ENCODE measurements around the gene TMEM121. TPM values are rescaled to one million over a fixed set of nuclear protein-coding genes. Genes with fewer than 3 reads are reported as not detected.

Gene TMEM121
- total and polyA plus RNA-seq, 11 donors: 1.0 to 4.4 (median 1.9) TPM

GRCh38 chr14:105503935-105504692, 22.3 kb upstream of the TMEM121 start:
- TF ChIP-seq POLR2A (IDR thresholded peaks at IDR 0.05) (no peak), CTCF (IDR thresholded peaks at IDR 0.05) (no peak)
- H3K36me3 ChIP-seq: no peaks in the 10 kb centered on the region
- WGBS, 4 donors: 74 to 86% (median 81%) methylated on average over 22 to 29 of the region's 29 CpGs
- no peaks in the 10 kb centered on the region for H3K4me1 ChIP-seq
- no peak overlapping the region for H3K27ac ChIP-seq
- H3K9me3 ChIP-seq: no peaks in the 10 kb centered on the region
- ATAC-seq: no peak
- peaks cover 0 to 14% (median 0%) of the 10 kb centered on the region in 9 donors for H3K27me3 ChIP-seq
- no peak overlapping the region for H3K4me3 ChIP-seq
- intact Hi-C loops (cut with DNase I): no loop called here
- no peak for DNase-seq

DNA sequence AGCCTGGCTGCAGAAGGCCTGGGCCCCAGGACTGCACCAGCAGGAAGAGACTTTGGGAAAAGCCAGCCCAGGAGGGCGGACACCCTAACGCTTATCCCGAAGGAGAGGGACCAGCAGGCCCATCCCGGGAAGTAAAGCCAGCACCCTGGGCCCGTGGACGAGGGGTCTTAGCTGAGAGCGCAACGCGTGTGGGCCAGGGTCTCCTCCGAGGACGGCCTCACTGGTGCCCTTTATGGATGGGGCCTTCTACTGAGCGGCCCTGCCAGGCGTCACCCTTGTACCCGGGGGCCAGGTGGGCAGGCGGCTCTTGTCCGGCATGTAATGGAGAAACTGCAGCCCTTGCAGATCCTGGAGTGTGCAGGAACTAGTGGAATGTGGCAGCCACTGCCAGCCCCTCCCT, 21.3 kb upstream of the TMEM121 start:
- no peak overlapping the region for H3K27ac ChIP-seq
- H3K27me3 ChIP-seq: peaks cover 0 to 21% (median 4%) of the 10 kb centered on the region in 9 donors
- no peaks in the 10 kb centered on the region for H3K36me3 ChIP-seq
- DNase-seq: no peak
- no peak overlapping the region for H3K4me3 ChIP-seq
- WGBS, 4 donors: 85 to 93% (median 89%) methylated on average over 3 to 16 of the region's 16 CpGs
- ATAC-seq: no peak
- no peaks in the 10 kb centered on the region for H3K9me3 ChIP-seq
- no peak for TF ChIP-seq CTCF (IDR thresholded peaks at IDR 0.05)
- no peaks in the 10 kb centered on the region for H3K4me1 ChIP-seq
- intact Hi-C loops (cut with DNase I): no loop called here

- H3K9me3 ChIP-seq: no peaks in the 10 kb centered on the region
- no peak overlapping the region for H3K27ac ChIP-seq
- H3K4me1 ChIP-seq: no peaks in the 10 kb centered on the region
- H3K27me3 ChIP-seq: peaks cover 0 to 41% (median 9%) of the 10 kb centered on the region in 9 donors
- intact Hi-C loops (cut with DNase I): no loop called here
- H3K4me3 ChIP-seq: no peak overlapping the region
- TF ChIP-seq POLR2A (IDR thresholded peaks at IDR 0.05) (no peak), CTCF (IDR thresholded peaks at IDR 0.05) (no peak)
- 73 to 86% (median 78%) methylated on average over 17 of the region's 17 CpGs for WGBS, 4 donors
- no peaks in the 10 kb centered on the region for H3K36me3 ChIP-seq
- ATAC-seq (no peak), DNase-seq (no peak)
These were observed 19.1 kb upstream of the TMEM121 start for GRCh38 chr14:105507247-105507646.

GRCh38 chr14:105508069-105508468, 18.3 kb upstream of the TMEM121 start:
- Histone ChIP-seq H3K36me3 (no peaks in the 10 kb centered on the region), H3K9me3 (no peaks in the 10 kb centered on the region), H3K27me3 (peaks cover 0 to 49% (median 9%) of the 10 kb centered on the region in 9 donors), H3K4me3 (no peak overlapping the region), H3K4me1 (no peaks in the 10 kb centered on the region), H3K27ac (no peak overlapping the region)
- DNase-seq (peak in 1 of 5 donors; percentile 42), ATAC-seq (no peak)
- TF ChIP-seq CTCF (IDR thresholded peaks at IDR 0.05) (no peak), POLR2A (IDR thresholded peaks at IDR 0.05) (no peak)
- intact Hi-C loops (cut with DNase I): no loop called here
- 77 to 83% (median 81%) methylated on average over 16 of the region's 16 CpGs for WGBS, 4 donors

Measured in heart left ventricle (tissue), 16 donors.